Activated naive CD8-positive, alpha-beta T cell treated with anti-CD3 and anti-CD28 coated beads, Interleukin-2, amount 50 U/mL, for 16 hours (primary cell): ENCODE results near the gene MOV10L1.

Experiments used
- DNase-seq: peaks from one replicate; pipeline ENCODE4 v3.0.0-alpha.2; 2020; ENCODE audit warnings: low read depth, low spot score

Gene MOV10L1

DNA sequence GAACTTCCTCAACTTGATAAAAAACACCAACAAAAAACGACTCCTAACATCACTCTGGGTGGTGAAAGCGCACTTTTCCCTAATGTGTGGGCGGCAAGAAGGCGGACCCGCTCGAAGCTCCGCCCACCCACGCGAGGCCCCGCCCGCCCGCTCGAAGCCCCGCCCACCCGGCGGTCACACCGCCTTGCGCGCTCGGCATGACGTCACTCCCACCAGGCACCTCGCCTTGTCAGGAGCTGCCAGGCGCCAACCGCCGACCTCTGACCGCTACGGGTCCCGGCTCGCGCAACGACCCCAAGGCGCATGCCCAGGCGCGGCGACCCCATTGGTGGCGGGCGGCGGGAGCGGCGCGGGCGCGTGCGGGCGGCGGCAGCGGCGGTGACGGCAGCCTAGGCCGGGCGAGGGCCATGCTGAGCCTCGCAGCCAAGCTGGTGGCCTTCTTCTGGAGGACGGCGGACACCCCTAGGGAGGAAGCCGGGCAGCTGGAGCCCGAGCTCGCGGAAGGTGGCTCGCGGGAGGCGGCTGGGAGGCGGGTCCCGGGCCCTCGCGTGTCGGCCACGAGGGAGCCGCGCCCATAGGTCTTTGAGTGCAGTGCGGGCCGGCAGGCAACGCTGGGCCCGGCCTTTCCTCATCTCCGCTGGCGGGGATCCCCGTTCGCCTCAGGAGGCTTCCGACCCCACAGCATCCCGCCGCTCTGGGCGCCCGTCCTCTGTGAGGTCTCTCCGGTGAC lies at the start of gene MOV10L1:
TSS of gene MOV10L1 (plus strand) at position 325 of the 730 bp plus-strand sequence. CDS start at position 408, 83 bp downstream.
- no peak for DNase-seq

GRCh38 chr22:50040717-50041116 lies 49.1 kb upstream of the MOV10L1 start:
- no peak for DNase-seq

- DNase-seq, result no peak
These were observed 48.3 kb upstream of the MOV10L1 start for GRCh38 chr22:50041361-50042065.

GRCh38 chr22:50044485-50045118 lies 45.2 kb upstream of the MOV10L1 start:
- no peak for DNase-seq

DNA sequence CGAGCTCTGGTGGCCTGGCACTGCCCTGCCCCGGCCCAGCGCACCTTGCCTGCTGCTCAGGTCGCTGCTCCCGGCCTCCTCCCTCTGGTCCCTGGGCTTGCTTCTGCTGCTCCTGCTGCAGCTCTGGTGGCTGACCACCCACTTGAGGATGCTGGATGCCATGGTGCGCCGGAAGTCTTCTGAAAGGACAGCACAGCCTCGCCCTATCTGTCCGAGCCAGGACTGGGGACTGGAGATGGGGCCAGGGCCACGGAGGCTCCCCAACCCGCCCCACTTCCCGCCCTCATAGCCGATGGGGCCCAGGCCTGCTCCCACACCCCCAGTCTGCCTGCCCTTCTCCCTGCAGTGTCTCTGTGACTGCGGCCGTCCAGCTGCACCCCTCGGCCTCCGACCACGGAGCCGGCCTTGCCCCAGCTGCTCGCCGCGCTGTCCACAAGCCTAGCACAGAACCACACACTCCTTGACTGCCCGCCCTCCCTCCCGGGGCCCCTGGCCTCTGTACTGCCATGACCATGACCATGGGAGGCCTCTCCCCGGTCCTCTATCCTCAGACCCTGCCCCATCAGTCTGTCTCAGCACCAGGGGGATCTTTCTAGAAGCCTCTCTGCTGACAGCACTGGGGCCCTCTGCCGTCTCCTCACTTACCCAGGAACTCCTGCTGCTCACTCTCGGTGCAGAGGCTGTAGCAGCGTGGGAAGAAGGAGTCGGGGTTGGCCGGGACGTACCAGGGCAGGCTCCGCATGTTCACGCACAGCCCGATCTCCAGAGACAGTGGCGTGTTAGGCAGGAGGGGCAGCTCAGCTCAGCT lies 44.4 kb upstream of the MOV10L1 start:
- DNase-seq, result no peak

DNA sequence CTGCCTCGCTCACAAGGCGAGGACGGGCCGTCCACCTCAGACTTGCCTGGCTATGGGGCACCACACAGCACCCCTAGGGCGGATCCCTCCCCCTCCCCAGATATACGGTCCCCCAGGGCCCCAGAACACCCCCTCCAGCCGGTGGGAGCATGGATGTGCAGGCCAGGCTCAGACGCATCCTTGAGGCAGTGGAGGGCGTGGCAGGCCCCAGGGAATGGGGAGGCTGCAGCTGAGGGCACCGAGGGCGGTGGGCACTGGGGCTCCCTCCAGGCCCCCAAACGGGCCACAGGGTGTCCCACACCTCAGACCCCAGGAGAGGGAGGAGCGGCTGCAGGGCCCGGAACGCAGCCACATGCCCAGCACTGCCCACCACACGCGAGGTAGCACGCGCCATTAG lies 43.8 kb upstream of the MOV10L1 start:
- no peak for DNase-seq

DNA sequence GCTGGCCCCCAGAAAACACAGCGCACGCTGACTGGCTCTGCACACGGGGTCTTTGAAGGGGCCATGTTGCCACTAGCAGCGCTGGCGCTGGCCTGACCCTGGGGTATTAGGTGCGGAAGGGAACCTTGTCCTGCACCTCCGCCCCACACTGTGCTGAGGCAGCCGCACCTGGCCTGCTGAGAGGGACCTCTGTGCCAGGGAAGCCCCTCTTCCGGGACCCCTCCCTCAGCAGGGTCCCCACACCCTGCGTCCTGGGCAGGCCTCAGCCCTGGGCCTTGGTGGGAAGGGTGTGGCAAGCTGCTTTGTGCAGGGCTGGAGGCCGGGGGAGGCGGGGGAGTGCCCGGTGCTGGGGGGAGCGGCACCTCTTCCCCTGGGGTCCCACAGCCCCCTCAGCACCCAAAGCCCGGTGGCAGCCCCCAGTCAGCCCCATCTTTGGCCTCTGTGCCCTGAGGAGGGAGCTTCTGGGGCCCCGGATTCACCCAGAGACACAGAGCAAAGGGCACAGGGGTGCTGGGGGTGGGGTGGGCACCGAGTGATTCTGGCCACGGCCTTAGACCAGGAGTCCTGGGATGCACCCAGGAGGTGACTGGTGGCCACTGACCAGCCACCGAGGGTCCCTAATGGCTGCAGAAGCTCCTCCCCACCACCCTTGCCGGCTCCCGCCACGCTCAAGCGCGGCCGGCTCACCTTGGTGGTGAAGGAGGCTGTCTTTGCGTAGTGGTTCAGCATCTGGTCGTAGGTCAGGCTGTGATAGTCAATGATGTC lies 43.1 kb upstream of the MOV10L1 start:
- no peak for DNase-seq

DNA sequence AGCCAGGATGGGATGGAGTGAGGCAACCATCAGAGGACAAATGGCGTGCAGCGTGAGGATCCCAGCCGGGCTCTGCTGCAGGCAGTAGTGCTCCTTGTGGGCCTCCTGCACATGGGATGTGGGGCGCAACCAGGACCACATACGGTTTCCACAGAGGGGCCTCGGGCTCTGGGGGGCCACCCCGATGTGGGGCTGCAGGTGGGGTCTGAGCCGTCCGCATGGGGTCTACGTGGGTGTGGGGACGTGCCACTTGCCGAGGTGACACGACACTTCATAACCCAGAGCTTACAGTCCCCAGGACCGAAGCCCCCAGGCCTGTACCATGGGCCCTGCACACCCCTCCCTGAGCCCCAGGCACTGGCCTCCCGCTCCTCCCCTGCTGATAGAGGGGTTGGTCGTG lies 42.5 kb upstream of the MOV10L1 start:
- DNase-seq, result no peak

GRCh38 chr22:50048061-50048765 lies 41.6 kb upstream of the MOV10L1 start:
- DNase-seq, result no peak

- DNase-seq, result no peak
These were observed 41.0 kb upstream of the MOV10L1 start for GRCh38 chr22:50048836-50049235.

DNA sequence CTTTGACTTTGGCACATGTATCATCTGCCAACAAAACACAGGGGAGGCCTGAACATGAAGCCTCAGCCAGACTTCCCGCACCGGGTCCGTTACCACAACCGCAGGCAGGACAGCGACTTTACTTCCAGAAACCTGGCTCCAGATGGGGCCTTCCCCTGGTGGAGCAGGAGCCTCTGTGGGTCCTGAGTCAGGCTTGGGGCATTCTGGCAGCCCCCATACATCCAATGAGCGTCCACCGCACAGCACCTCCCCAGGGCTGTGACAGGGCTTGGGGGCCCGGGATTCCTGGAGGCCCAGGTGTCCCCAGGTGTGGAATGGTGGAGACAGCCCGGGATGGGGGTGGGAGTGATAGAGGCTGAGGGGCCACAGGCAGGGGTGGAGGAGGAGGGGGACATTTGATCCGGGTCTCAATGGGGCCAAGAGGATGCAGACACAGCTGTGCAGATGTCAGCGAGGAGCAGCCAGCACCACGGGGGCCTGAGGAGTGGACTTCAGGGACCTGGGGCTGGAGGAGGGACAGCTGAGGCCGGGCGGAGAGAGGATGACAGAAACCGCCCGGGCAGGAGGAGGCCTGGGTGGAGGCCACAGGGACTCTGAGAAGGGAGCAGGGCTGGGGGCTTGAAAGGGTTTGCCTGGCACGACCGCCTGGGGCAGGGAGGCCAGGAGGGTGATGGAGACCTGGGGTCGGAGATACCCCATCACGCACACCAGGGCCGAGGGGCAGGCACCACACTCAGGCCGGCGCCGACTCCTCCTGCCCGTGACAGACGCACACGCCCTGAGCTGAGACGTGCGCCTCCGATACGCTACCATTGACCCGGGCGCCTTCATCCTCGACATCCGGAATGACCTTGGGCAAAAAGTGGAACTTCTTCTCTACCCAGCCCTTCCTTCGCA lies 40.3 kb upstream of the MOV10L1 start:
- DNase-seq, result no peak

- no peak for DNase-seq
These were observed 37.9 kb upstream of the MOV10L1 start for GRCh38 chr22:50051930-50052329.

DNA sequence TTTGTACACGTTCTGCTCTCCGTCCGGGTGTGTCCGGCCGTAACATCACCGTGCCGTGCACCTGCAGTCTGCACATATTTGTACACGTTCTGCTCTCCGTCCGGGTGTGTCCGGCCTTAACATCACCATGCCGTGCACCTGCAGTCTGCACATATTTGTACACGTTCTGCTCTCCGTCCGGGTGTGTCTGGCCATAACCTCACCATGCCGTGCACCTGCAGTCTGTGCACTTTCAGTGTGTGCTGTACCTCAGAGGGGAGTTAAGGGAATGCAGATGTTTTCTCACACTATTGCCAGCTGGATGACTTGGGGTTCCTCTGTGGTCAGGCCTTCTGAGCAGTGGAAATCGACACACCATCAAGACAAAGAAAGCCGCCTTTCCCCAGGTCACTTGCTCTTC lies 35.9 kb upstream of the MOV10L1 start:
- no peak for DNase-seq

DNA sequence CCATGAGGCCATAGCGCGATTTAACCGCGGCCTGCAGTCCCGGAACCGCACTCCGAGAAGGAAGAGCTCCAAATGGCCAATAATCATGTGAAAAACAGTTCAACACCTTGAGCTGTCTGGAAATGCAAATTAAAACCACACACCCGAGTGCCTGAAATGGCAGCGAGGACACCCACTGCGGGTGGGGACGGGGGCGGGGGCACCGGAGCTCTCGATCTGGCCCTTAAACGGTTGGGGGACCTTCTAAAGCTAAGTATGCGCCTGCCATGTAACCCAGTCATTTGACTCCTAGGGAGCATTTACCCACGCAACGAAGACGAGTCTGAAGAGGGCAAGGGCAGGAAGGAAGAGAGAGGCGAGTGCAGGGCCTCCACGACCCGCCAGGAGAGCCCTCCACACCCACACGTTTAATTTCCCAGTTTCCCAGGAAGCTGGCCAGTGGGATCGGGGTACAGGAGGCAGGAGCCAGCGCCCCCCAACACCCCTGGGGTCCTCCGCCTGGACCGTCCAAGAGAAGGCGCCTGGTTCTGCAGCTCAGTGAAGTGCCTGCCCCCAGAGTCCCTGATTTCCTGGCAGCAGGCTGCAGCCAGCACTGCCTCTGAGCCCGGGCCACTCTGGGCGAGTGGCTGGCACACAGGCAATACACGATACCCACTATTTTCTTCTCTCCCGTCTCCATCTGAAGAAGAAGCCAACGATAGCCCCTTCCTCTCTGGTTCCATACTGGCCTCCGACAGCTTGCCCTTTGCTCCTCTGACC lies 33.4 kb upstream of the MOV10L1 start:
- DNase-seq, result no peak

- no peak for DNase-seq
These were observed 32.3 kb upstream of the MOV10L1 start for GRCh38 chr22:50057278-50058060.

DNA sequence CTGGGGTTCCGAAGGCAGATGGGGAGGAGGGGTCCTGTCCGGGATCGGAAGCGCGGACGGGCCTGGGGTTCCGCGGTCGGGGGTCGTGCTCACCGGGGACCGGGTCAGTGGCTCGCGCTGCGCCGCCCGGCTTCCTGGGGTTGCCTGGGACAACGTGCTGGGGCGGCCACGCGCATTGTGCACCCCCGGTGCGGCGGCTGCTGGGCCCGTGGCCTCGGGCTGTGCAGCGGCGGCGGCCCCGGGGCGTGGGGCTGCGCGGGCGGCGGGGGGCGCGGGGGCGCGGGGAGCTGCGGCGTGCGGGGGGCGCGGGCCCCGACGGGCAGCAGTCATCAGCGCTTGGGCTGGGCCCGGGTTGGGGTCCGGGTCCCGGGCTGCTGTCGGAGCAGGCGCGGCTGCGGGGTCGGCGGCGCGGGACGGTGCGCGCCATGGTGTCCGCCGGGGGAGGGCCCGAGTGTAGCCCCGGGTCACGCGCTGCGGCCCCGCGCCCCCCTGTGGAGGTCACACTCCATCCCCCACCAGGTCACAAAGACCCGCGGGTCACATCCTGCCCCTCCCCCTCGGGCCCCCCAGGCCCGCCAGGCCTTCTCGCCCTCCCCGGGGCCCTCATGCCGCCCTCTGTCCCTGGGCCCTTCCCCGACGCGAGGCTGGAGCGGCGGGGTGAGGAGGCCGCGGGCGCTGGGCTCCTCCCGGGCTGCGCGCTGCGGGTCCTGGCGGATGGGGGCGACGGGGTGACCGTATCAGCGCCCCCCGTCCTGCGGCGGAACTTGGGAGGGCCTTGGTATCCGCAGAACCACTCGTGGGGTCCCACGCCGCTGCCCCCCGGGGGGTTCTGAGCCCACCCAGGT lies 31.5 kb upstream of the MOV10L1 start, which contains the start of gene TTLL8:
TSS of gene TTLL8 (minus strand) at position 238 of the 845 bp plus-strand sequence.
- no peak for DNase-seq
